PC-9 (cell line): ENCODE measurements around the gene LRRTM4. TPM values are rescaled to one million over a fixed set of nuclear protein-coding genes. Genes with fewer than 3 reads are reported as not detected.

Experiments used
- BruUV-seq: library from RNA; stranded (reverse); fragments of 400-500 nt; replicated peaks from 2 replicates; lab custom pipeline; 2021; lab: Mats Ljungman, UMichigan
- CTCF ChIA-PET: fragments of 300-600 bp; sonication (Branson Sonifier 250); formaldehyde crosslinking; loops from one replicate; lab custom pipeline; 2022; ENCODE audit warnings: antibody characterized with exemption; lab: Charles Lee
- POLR2A ChIA-PET: fragments of 300-600 bp; sonication (Branson Sonifier 250); formaldehyde crosslinking; loops from one replicate; lab custom pipeline; 2022; ENCODE audit warnings: antibody characterized with exemption; ENCODE audit not compliant: unreplicated experiment; lab: Charles Lee
- DNase-seq, 2 experiments: peaks; one replicate each; pipeline versions ENCODE4 v3.0.0 to v3.0.0-alpha.2; 2015 to 2022; ENCODE audit warnings: mixed read lengths in 1 of 2
- H2AFZ ChIP-seq: fragments of 200-600 bp; sonication (generic); 2 replicates; pipeline ENCODE4 v1.8.1; 2017; ENCODE audit warnings: antibody characterized with exemption
- H3F3A ChIP-seq: fragments of 200-600 bp; sonication (generic); 2 replicates; pipeline ENCODE4 v1.8.1; 2017; ENCODE audit warnings: antibody characterized with exemption, mild to moderate bottlenecking, low read depth; ENCODE audit not compliant: insufficient read depth
- H3K27ac ChIP-seq: fragments of 200-600 bp; sonication (generic); 2 replicates; pipeline ENCODE4 v1.6.1; 2016; ENCODE audit warnings: mixed run types
- H3K27me3 ChIP-seq: fragments of 200-600 bp; sonication (generic); 2 replicates; pipeline ENCODE4 v1.6.1; 2016; ENCODE audit warnings: low read depth, mixed run types; ENCODE audit not compliant: insufficient read depth
- H3K36me3 ChIP-seq: fragments of 200-600 bp; sonication (generic); 2 replicates; pipeline ENCODE4 v1.6.1; 2016; ENCODE audit warnings: low read depth, mixed run types
- H3K4me1 ChIP-seq: fragments of 200-600 bp; sonication (generic); replicated peaks from 2 replicates; pipeline ENCODE4 v1.6.1; 2016; ENCODE audit warnings: mixed run types; ENCODE audit not compliant: insufficient read depth
- H3K4me2 ChIP-seq: fragments of 200-600 bp; sonication (generic); 2 replicates; pipeline ENCODE4 v1.6.1; 2017; ENCODE audit warnings: mixed run types
- H3K4me3 ChIP-seq: fragments of 200-600 bp; sonication (generic); 2 replicates; pipeline ENCODE4 v1.6.1; 2016; ENCODE audit warnings: mixed run types
- H3K79me2 ChIP-seq: fragments of 200-600 bp; sonication (generic); 2 replicates; pipeline ENCODE4 v1.6.1; 2017; ENCODE audit warnings: low read depth, mixed run types
- H3K9me2 ChIP-seq: fragments of 200-600 bp; sonication (generic); 2 replicates; pipeline ENCODE4 v1.8.1; 2017; ENCODE audit warnings: mild to moderate bottlenecking; ENCODE audit not compliant: insufficient read depth
- H3K9me3 ChIP-seq: fragments of 200-600 bp; sonication (generic); 2 replicates; pipeline ENCODE4 v1.8.1; 2016; ENCODE audit warnings: low read depth; ENCODE audit not compliant: insufficient read depth
- H4K20me1 ChIP-seq: fragments of 200-600 bp; sonication (generic); 2 replicates; pipeline ENCODE4 v1.8.1; 2017; ENCODE audit not compliant: insufficient read depth
- CTCF ChIP-seq: fragments of 200-600 bp; sonication (generic); conservative IDR thresholded peaks from 2 replicates; pipeline ENCODE4 v1.6.1; 2017; ENCODE audit warnings: mixed run types, antibody characterized with exemption, mild to moderate bottlenecking, moderate library complexity
- EZH2 ChIP-seq: fragments of 200-600 bp; sonication (generic); IDR thresholded peaks from 2 replicates; pipeline ENCODE4 v1.8.0; 2017; ENCODE audit warnings: antibody characterized with exemption, low read depth
- intact Hi-C: fragments of 100-400 bp; cut with micrococcal nuclease; formaldehyde crosslinking; loops from one replicate; pipeline ENCODE4 v1.10.0; 2022; ENCODE audit not compliant: unreplicated experiment
- total RNA-seq: library from RNA; stranded (reverse); gene quantifications from 2 replicates; pipeline ENCODE4 v1.2.3, GENCODE V29; 2021

Gene LRRTM4
- total RNA-seq, 1 experiment from 2014 or later: 2.2 TPM

- DNase-seq: no peak
- POLR2A ChIA-PET: no interaction called here
- H3K9me2 ChIP-seq: no peaks in the 10 kb centered on the region
- H3F3A ChIP-seq: no peaks in the 10 kb centered on the region
- no TSS peak for BruUV-seq
- intact Hi-C loops: no loop called here
- H3K79me2 ChIP-seq: no peaks in the 10 kb centered on the region
- no peaks in the 10 kb centered on the region for H3K36me3 ChIP-seq
- H2AFZ ChIP-seq: no peak overlapping the region
- H4K20me1 ChIP-seq: no peaks in the 10 kb centered on the region
- H3K4me1 ChIP-seq: no peaks in the 10 kb centered on the region
- H3K9me3 ChIP-seq: no peaks in the 10 kb centered on the region
- H3K27ac ChIP-seq: no peak overlapping the region
- no peak overlapping the region for H3K4me3 ChIP-seq
- CTCF ChIA-PET: no interaction called here
- H3K4me2 ChIP-seq: no peak overlapping the region
- no peak for TF ChIP-seq EZH2
- no peak for TF ChIP-seq CTCF
- H3K27me3 ChIP-seq: no peaks in the 10 kb centered on the region
Measured at GRCh38 chr2:76851000-76851399, 671.2 kb downstream of the LRRTM4 start.

- Histone ChIP-seq H3K4me2 (no peak overlapping the region), H3K9me2 (no peaks in the 10 kb centered on the region), H3F3A (no peaks in the 10 kb centered on the region), H3K4me1 (no peaks in the 10 kb centered on the region), H3K27me3 (no peaks in the 10 kb centered on the region), H3K36me3 (no peaks in the 10 kb centered on the region), H3K4me3 (no peak overlapping the region), H3K27ac (no peak overlapping the region), H2AFZ (no peak overlapping the region), H3K9me3 (no peaks in the 10 kb centered on the region), H3K79me2 (no peaks in the 10 kb centered on the region), H4K20me1 (no peaks in the 10 kb centered on the region)
- TF ChIP-seq EZH2 (no peak), CTCF (no peak)
- DNase-seq: no peak
- ChIA-PET CTCF (no interaction called here), POLR2A (no interaction called here)
- BruUV-seq: no TSS peak
- intact Hi-C loops: no loop called here
Measured at GRCh38 chr2:76849086-76849485, 673.1 kb downstream of the LRRTM4 start.

- no peak for DNase-seq
- no peak overlapping the region for H2AFZ ChIP-seq
- H3K27me3 ChIP-seq: no peaks in the 10 kb centered on the region
- H3K4me3 ChIP-seq: no peak overlapping the region
- H3K4me2 ChIP-seq: no peak overlapping the region
- H3K79me2 ChIP-seq: no peaks in the 10 kb centered on the region
- intact Hi-C loops: no loop called here
- H3K9me3 ChIP-seq: no peaks in the 10 kb centered on the region
- no peaks in the 10 kb centered on the region for H3K36me3 ChIP-seq
- no peaks in the 10 kb centered on the region for H3K9me2 ChIP-seq
- TF ChIP-seq EZH2: no peak
- no peak for TF ChIP-seq CTCF
- H3K27ac ChIP-seq: no peak overlapping the region
- no peaks in the 10 kb centered on the region; the same call in 1 of the 2 replicates for H4K20me1 ChIP-seq
- no TSS peak for BruUV-seq
- H3F3A ChIP-seq: no peaks in the 10 kb centered on the region
- CTCF ChIA-PET: no interaction called here
- H3K4me1 ChIP-seq: no peaks in the 10 kb centered on the region
- POLR2A ChIA-PET: no interaction called here
Measured at GRCh38 chr2:76839826-76840225, 682.4 kb downstream of the LRRTM4 start.
